EL (cell line): ENCODE results near the gene CYP2U1.
A peak's percentile ranks its signal among the peaks of the same experiment; 100 is the strongest.

Source experiments
- DNase-seq: peaks from one replicate; pipeline ENCODE4 v3.0.0-alpha.2; 2016

Gene CYP2U1

GRCh38 chr4:107987916-107988762 is 56.8 kb downstream of the CYP2U1 start:
- no peak for DNase-seq

- no peak for DNase-seq
Observed at GRCh38 chr4:107988763-107989035, 57.4 kb downstream of the CYP2U1 start.

GRCh38 chr4:107989162-107989536 is 57.8 kb downstream of the CYP2U1 start:
- no peak for DNase-seq

- peak; percentile 91 for DNase-seq
Observed at GRCh38 chr4:107989537-107990386, 58.4 kb downstream of the CYP2U1 start, which contains the start of gene HADH. HADH (plus strand) TSS chr4:107989889; CDS start chr4:107989933, 44 bp downstream.

GRCh38 chr4:107991945-107992630 is 60.7 kb downstream of the CYP2U1 start:
- no peak for DNase-seq

- no peak for DNase-seq
Observed at GRCh38 chr4:107993969-107994368, 62.6 kb downstream of the CYP2U1 start.

GRCh38 chr4:107994894-107995293 is 63.5 kb downstream of the CYP2U1 start:
- no peak for DNase-seq

- DNase-seq, result peak; percentile 73
Observed at GRCh38 chr4:107996949-107997788, 65.8 kb downstream of the CYP2U1 start.

GRCh38 chr4:107997794-107998193 is 66.4 kb downstream of the CYP2U1 start:
- DNase-seq, result no peak

GRCh38 chr4:107999932-108000539 is 68.7 kb downstream of the CYP2U1 start:
- no peak for DNase-seq

- DNase-seq, result peak; percentile 36
Observed at GRCh38 chr4:108001540-108002135, 70.3 kb downstream of the CYP2U1 start.
